ENCODE measurements around the gene DNAAF1.
A peak's percentile ranks its signal among the peaks of the same experiment; 100 is the strongest.
"Not testable (repeated sequence)": the region's sequence is repeated elsewhere in the genome, so short reads cannot be mapped to it uniquely, and the experiment has no call there.

- not testable (repeated sequence) for TF ChIP-seq YY1 (IDR thresholded peaks at IDR 0.05; ENCODE audit: low read depth); CEBPB (IDR thresholded peaks at IDR 0.05); REST (IDR thresholded peaks at IDR 0.05; ENCODE audit: low read depth); EGR1 (IDR thresholded peaks at IDR 0.05); TAF1 (IDR thresholded peaks at IDR 0.05; ENCODE audit: low read depth); EP300 (IDR thresholded peaks at IDR 0.05; ENCODE audit: borderline replicate concordance); NFIC (IDR thresholded peaks at IDR 0.05); RAD21 (IDR thresholded peaks at IDR 0.05; ENCODE audit: low read depth); TCF12 (IDR thresholded peaks at IDR 0.05; ENCODE audit: low read depth); CREB1 (IDR thresholded peaks at IDR 0.05; ENCODE audit: low read depth); FOXM1 (IDR thresholded peaks at IDR 0.05; ENCODE audit: borderline replicate concordance, low read depth); ZBTB7A (IDR thresholded peaks at IDR 0.05; ENCODE audit: low read depth)
- TF ChIP-seq TEAD4 (IDR thresholded peaks at IDR 0.05) = peak; percentile 36; the same call in 1 of the 2 replicates
These were observed 33.2 kb upstream of the DNAAF1 start for GRCh38 chr16:84111949-84112348.
